Right forelimb (tissue), 1 donor: Measurements from ENCODE around the gene FAM110C.
"Not testable (repeated sequence)": the region's sequence is repeated elsewhere in the genome, so short reads cannot be mapped to it uniquely, and the experiment has no call there.

Experiments used
- DNase-seq: peaks from one replicate; pipeline ENCODE4 v3.0.0-alpha.2; 2018

The FAM110C gene, protein sequence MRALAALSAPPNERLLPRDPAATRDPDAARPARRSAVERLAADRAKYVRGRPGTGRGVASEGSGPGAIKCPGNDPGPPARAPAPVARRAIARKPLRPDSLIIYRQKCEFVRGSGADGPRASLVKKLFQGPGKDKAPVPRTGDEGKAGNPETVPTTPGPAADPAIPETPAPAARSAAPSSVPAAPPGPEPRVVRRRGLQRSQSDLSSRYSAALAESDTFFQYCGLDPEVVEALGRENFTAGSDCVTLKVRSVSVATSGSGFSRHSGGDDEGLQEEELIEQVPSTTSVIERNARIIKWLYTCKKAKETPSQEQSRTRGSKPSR

DNA sequence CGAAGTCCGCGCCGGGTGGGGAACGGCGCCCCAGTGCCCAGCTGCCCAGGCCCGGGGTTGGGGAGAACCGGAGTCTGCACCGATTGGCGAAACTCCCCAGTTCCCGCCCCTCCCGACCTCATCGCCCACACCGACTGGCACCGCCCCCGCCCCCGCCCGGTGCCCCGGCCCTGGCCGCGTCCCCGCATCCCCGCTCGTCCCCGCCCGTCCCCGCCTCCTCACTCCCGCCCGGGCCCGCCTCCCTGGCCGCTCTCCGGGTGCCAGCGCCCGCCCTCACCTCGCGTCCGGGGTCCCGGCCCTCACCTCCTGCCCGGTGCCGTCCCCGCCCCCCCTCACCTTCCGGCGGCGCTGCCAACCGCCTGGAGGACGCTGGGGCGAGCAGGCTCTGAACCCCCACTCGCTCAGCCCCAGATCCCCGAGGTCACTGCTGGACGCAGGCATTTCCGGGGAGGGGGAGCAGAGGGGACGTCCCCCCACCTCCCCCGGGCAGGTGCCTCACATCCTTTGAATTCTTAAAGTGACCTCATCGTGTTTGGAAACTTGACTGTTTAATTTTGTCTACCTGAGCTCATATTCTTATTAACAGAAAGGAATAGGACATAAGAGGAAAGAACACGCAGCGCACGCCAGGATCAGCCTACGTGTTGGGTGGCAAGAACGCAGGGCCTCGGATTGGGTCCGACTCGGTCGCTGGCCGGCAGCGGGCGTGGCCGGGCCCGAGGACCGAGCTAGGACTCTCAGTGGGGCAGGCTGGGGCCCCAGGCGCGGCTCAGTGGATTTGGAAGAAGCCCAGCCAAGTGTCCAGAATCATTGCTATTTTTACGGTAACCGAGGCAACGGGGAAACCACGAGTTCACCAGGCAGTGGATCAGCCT lies at the start of gene FAM110C:
Gene FAM110C, minus strand, starts transcription at position 35 of the 875 bp plus-strand sequence. CDS start 120 bp downstream, outside the sequence.
- peak; percentile 66 for DNase-seq

DNA sequence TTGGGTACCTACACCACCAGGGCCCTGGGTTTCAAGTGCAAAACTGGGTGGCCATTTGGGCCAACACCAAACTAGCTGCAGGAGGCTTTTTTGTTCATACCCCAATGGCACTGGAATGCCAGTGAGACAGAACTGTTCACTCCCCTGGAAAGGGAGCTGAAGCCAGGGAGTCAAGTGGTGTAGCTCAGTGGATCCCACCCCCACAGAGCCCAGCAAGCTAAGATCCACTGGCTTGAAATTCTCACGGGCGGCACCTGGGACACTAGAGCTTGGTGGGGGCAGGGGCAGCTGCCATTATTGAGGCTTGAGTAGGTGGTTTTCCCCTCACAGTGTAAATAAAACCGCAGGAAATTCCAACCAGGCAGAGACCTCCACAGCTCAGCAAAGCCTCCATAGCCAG lies 46.0 kb upstream of the FAM110C start:
- DNase-seq = no peak

DNA sequence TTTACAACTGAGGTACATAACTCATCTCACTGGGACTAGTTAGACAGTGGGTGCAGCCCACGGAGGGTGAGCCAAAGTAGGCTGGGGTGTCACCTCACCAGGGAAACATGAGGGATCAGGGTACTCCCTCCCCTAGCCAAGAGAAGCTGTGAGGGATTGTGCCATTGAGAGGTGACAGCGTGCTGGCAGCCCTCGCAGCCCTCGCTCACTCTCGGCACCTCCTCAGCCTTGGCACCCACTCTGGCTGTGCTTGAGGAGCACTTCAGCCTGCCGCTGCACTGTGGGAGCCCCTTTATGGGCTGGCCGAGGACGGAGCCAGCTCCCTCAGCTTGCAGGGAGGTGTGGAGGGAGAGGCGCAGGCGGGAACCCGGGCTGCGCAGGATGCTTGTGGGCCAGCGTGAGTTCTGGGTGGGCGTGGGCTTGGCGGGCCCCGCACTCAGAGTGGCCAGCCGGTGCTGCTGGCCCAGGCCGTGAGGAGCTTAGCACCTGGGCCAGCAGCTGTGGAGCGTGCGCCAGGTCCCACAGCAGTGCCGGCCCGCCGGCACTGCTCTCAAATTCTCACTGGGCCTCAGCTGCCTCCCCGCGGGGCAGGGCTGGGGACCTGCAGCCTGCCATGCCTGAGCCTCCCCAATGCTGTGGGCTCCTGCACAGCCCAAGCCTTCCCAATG lies 44.5 kb upstream of the FAM110C start:
- no peak for DNase-seq

DNA sequence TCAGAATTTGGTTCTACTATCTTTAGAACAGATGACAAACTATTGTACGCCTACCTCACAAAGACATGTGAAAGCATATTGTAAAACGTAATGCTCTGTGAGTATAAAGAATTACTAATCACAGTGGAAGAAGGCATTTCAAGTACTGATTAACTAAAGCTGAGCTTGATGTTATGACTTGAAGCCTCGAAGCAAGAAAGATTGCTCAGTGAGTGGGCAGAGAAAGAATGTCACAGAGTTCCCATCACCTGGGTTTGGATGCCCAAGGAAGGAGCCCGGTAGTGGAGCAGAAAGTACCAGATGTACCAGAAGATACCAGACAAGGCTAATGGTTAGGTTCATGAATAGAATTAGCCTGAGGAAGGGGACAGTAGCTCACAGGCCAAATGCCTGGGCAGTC lies 39.5 kb upstream of the FAM110C start:
- no peak for DNase-seq

DNA sequence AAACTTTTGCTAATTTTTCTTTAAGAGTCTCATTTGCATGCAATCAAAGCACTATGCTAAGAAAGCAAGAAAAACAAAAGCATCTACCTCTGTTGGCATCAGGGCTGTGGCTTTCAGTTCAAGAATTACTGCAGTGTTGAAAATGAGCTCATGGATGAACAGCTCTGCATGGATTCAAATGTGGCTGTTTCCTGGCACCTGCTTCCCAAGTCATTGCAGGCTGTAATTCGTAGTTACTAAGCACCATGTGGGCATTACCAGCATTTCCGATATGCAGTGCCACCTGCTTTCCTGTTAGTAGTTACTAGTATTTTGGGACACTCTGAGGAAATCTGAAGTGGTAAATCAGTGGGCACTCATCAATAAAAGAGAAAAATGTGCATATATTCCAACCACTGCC lies 37.8 kb upstream of the FAM110C start:
- DNase-seq = no peak

DNA sequence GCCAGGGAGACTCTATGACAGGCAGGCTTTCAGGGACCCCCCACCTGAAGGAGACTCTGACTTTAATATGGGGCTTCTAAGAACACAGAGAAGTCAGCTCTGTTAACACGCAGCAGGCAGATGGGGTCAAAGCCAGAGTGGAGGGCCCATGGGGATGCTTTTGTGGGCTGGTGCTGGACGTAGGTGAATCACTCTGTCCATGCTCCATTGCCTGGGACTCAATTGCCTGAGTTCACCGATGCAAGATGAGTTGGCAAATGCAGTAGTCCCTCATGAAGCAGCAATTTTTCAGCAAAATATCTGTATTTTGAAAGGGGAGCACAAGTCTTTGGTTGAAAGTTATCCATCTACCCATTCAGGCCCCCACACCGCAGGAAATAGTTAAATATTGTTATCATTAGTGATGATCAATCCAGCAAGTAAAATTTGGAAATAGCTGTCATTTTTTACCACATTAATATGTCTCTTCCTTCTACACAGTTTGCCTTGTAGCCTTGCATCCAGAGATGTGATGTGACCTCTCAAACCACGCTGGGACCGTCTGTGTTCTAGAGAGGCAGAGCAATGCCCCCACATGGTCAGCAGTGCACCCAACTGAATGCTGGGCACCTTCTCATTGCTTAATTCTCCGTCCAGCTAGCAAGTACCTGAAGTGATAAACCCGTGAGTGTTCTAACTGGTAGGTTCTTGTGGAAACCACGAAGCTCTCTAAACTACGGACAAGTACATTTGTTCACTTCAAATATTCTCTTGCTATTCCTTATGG lies 34.8 kb upstream of the FAM110C start:
- DNase-seq = no peak

DNA sequence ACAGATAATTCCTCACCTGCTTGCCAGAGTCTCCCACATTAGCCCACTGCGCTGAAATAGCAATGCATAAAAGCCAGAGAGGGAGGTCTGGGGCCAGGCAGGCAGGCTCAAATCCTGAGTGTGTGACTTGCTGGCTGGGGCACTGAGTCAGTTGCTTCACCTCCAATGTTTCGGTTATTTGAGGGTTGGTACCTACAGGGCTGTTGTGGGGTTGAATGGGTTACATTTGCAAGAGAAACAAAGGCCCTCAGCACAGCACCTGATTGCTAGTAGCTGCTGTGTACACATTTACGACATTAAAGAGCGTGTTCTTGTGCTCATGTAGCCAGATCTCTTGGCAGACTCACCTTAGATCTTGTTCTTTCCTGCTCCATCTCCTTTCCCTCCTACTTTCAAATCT lies 34.1 kb upstream of the FAM110C start:
- no peak for DNase-seq

DNA sequence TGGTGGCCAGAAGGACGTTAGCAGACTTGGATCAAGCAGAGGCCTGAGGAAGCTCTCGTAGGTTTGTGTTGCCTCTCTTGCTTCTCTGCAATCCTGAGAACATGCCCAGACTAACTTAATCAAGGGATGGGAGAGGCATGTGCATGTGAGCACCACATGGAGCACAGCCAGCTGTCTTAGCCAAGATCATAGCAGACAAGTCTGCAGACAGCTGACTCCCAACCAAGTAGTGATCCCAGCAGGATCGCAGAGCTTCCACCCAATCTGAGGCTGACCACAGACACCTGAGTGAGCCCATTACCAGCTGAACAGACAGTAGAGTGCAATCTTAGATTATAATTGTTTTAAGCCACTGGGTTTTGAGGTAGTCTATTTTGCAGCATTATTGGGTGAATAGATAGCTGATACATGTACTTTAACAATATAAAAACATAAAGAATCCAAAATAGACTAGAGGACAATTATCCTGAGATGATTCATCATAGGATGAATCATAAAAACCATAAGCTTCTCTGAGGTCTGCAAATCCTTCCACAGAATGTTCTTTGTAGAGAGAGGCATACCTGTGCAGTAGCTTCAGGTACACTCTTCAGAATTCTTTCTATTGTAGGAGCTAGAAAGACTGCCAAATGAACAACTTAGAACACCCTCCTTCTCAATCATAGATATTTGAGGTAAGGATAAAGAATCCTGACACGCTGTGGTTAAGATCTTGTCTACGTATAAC lies 25.2 kb upstream of the FAM110C start:
- no peak for DNase-seq

DNA sequence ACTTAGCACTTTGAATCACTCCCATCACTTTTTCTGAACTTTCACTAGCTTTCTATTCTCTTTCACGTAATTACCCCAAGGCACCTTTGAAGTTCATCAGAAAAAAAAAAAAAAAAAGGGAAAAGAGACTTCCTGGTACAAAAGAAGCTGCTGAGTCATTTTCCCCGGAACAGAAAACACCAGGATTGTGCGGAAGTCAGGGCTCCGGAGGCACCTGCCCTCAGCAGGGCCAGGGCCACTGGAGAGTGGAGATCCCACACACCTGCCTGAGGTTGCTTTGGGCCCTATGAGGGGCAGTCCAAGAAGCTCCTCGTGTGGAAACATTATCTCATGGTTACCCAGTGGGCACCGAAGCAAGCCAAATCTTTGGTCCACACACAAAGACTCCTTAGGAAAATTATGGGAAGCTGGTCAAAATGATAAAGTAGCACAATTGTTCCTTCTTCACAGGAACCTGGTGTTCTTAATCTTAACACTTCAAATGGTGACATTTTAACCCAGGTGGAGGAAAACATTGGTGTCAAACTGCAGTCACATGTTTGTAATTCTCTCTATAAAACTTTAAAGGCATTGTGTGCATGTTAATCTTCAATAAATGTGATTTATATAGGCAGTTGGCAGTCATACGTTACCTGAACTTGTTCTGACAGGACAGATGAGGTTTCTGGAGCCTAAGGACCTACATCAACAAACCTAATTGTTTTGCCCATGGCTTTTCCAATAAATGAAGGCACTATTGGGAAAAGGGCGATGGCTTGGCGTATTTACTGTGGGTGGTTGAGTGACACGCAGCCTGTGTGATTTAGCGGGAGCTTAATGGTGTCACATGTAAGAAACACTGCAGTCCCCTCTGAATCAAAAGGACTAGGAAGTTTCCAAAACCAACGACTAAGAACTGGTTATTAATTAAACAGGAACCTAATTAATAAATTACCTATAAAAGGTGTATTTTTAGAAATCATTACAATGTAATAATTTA lies 23.4 kb upstream of the FAM110C start:
- no peak for DNase-seq

DNA sequence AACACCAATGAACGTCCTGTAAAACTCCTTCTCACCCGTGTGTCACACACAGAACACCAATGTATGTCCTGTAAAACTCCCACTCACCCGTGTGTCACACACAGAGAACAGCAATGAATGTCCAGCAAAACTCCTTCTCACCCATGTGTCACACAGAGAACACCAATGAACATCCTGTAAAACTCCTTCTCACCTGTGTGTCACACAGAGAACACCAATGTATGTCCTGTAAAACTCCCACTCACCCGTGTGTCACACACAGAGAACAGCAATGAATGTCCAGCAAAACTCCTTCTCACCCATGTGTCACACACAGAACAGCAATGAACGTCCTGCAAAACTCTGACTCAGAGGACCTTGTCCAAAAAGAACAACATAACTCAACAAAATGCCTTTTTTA lies 22.3 kb upstream of the FAM110C start:
- not testable (repeated sequence) for DNase-seq

DNA sequence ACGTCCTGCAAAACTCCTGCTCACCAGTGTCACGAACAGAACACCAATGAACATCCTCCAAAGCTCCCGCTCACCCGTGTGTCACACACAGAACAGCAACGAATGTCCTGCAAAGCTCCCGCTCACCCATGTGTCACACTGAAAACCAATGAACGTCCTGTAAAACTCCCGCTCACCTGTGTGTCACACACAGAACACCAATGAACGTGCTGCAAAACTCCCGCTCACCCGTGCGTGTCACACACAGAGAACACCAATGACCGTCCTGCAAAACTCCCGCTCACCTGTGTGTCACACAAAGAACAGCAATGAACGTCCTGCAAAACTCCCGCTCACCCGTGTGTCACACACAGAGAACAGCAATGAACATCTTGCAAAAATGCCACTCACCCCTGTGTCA lies 20.5 kb upstream of the FAM110C start:
- no peak for DNase-seq

DNA sequence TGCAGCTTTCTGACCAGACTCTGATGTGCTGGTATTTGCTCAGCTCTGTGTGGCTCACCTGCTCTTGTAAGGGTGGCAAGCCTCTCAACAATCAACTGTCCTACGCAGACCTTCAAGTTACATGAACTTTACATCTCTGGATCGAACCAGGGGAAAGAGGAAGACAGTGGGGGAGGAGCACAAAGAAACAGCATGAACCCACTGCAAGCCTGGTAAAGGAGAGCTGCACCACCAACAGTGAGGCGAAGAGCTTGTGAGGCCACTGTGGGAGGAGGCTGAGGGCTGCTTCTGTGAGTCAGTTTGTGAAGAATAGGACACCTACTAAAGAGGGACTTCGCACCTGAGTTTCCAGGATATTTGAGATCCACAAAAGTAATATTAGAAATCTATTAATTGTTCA lies 18.8 kb upstream of the FAM110C start:
- DNase-seq = no peak

DNA sequence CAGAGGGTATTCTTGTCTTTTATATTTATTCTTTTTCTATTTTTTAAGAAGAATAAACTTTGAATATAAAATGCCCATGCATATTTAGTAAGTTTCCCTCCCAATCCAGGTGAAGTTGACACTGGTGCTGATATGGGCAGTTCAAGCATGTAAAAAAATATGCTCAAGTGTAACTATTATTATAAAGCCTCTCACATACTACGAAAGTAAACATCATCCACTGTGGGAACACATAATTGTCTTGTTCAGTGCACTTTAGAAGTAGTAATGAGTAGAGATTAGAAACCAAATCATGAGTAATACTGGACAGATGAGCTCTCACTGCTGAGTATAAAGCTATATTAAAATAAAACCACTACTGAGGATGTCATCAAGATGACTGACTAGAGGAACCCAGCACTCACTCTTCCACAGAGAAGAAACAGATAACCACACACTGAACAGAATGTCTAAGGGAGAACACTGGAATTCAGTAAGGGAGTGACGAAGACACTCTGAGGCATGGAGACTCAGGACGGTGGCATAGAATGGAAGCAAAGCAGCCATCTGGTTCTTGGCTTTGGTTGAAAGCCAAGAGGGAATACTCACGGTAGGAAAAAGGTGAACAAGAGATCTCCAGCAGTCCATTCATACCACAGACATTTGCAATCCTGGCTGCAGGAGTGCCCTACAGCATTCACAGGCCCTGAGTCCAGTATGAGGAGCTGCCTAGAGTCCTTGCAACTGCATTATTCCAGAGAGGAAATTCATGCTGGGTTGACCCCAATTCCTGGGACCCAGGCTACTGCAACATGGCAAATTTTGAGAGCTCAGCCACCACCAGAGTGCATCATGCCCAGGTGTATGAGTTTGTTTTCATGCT lies 9.5 kb upstream of the FAM110C start:
- DNase-seq = no peak

DNA sequence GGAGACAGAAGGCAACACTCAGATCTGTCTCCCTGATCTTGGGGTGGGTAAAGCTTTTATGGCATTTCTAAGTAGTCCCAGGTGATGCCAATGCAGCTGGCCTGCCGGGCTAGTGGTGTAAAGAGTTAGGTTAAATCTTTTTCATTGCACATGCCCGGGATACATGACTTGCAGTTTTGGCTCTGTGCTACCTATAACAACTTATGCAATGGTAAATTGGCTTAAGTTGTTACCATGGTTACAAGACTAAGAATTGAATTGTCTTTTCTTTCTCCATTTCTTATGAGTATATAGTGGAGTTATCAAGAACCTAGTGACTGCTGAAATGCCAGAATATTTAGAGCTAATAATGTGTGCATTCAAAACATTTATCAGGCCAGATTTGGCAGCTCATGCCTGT lies 5.3 kb upstream of the FAM110C start:
- DNase-seq = no peak

DNA sequence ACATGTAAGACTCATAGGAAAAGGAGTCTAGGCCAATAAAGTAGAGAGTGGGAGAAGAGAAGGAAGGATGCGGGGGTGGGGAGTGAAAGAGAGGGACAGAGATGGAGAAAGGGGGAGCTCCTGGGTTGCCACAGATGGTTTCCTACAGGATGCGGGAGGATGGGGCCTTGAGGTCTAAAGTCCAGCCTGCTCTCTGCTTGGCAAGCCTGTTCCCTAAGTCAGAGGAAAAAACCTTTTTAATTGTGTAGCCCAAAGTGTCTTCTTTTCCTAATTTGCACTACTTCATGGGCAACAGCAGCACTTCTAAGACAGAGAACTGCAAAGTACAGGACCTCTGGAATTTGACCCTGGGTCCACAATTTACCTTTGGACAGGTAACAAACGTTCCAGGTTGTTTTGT lies 1.4 kb upstream of the FAM110C start:
- no peak for DNase-seq

DNA sequence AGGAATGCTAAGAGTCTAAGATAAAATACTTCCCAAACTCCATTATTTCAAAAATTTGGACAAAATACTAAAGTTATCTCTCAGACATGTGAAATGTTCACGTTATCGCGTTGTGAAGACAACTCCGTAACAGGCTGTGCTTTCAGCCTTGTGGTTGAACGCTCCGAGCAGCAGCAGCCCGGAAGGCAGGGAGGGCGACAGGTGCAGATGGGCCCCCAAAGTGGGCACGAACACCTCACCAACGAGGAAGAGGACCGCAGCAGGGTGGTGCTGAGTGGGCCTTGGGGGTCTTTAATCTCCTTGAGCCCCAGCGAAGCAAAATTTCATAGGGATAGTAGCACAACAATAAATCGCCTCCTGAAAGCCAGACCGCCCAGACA lies 1.0 kb upstream of the FAM110C start:
- DNase-seq = no peak

DNA sequence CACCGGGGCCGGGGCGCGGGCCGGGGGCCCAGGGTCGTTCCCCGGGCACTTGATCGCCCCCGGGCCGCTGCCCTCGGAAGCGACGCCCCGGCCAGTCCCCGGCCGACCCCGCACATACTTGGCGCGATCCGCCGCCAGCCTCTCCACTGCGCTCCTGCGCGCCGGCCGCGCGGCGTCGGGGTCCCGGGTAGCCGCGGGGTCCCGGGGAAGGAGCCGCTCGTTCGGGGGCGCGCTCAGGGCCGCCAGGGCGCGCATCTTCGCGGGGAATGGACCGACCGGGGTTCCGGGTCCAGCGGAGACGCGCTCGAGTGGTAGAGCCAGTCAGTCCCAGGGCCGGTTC lies 204 bp downstream of the FAM110C start:
- DNase-seq = no peak

DNA sequence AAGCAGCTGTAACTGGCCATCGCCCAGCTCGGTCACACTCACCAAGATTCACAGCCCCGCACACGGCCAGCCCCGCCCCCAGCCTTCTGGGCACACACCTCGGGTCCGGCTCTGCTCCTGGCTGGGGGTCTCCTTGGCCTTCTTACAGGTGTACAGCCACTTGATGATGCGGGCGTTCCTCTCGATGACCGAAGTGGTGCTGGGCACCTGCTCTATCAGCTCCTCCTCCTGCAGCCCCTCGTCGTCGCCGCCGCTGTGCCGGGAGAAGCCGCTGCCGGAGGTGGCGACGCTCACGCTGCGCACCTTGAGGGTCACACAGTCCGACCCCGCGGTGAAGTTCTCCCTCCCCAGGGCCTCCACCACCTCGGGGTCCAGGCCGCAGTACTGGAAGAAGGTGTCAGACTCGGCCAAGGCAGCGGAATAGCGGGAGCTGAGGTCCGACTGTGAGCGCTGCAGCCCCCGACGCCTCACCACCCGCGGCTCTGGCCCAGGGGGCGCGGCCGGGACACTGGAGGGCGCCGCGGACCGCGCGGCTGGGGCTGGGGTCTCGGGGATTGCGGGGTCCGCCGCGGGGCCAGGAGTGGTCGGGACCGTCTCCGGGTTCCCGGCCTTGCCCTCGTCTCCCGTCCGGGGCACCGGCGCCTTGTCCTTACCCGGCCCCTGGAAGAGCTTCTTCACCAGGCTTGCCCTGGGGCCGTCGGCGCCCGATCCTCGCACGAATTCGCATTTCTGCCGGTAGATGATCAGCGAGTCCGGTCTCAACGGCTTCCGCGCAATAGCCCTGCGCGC lies 769 bp downstream of the FAM110C start:
- no peak for DNase-seq

DNA sequence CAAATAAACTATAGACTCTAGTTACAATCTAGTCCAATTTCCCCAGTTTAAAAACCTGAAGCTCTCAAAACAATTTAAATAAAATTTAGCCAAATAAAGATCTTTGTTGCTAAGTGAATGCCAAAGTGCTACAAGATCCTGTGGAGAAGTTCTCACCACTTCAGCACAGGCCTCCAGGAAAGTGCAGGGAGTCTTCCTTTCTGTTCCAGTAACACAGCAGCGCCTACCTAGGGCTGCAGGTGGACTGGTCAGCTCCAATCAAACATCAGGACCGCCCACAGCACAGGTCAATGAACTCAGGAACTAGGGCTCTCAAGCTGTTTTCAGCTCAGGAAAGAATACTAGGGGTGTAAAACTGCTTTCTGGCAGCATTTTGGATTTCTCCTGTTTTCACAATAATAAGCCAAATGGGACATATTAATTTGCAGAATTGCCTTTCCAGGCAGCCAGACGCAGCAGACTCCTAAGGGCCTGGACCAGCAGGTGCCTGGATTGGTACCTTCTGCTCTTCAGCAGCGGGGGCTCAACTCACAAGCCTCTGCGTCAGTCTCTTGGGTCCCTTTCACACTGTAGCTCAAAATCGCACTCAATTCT lies 1.5 kb downstream of the FAM110C start:
- no peak for DNase-seq
